ENCODE results near the gene SRGAP3.

SRGAP3 gene

DNA sequence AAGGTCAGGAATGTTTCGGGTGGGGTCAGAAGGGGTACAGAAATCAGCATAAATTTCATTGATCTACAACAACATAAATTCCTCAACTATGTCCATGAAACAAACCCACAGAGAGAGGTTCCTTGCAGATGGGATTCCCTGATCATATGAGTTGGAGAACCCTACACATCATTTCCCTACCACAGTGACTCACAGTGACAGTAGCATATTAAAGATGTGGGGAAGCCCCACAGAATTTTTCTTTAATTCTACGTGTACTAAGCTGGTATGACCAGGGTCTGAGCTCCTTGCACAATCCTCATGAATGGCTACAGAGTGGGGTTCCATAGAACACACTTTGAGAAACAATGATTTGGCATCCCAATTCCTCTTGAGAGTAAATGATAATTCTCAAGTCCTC is 169.3 kb downstream of the SRGAP3 start:
- no peak for TF ChIP-seq TCF12 (IDR thresholded peaks at IDR 0.05; ENCODE audit: low read depth)
- no peak for TF ChIP-seq FOXM1 (IDR thresholded peaks at IDR 0.05; ENCODE audit: borderline replicate concordance, low read depth)
- TF ChIP-seq, protein P1, sequence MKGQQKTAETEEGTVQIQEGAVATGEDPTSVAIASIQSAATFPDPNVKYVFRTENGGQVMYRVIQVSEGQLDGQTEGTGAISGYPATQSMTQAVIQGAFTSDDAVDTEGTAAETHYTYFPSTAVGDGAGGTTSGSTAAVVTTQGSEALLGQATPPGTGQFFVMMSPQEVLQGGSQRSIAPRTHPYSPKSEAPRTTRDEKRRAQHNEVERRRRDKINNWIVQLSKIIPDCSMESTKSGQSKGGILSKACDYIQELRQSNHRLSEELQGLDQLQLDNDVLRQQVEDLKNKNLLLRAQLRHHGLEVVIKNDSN (IDR thresholded peaks at IDR 0.05), result no peak
- TF ChIP-seq EP300 (IDR thresholded peaks at IDR 0.05; ENCODE audit: borderline replicate concordance), result no peak
- TF ChIP-seq EGR1 (IDR thresholded peaks at IDR 0.05), result no peak
- TF ChIP-seq RAD21 (IDR thresholded peaks at IDR 0.05; ENCODE audit: low read depth), result no peak
- no peak for TF ChIP-seq NFIC (IDR thresholded peaks at IDR 0.05)
- TF ChIP-seq, protein P2, sequence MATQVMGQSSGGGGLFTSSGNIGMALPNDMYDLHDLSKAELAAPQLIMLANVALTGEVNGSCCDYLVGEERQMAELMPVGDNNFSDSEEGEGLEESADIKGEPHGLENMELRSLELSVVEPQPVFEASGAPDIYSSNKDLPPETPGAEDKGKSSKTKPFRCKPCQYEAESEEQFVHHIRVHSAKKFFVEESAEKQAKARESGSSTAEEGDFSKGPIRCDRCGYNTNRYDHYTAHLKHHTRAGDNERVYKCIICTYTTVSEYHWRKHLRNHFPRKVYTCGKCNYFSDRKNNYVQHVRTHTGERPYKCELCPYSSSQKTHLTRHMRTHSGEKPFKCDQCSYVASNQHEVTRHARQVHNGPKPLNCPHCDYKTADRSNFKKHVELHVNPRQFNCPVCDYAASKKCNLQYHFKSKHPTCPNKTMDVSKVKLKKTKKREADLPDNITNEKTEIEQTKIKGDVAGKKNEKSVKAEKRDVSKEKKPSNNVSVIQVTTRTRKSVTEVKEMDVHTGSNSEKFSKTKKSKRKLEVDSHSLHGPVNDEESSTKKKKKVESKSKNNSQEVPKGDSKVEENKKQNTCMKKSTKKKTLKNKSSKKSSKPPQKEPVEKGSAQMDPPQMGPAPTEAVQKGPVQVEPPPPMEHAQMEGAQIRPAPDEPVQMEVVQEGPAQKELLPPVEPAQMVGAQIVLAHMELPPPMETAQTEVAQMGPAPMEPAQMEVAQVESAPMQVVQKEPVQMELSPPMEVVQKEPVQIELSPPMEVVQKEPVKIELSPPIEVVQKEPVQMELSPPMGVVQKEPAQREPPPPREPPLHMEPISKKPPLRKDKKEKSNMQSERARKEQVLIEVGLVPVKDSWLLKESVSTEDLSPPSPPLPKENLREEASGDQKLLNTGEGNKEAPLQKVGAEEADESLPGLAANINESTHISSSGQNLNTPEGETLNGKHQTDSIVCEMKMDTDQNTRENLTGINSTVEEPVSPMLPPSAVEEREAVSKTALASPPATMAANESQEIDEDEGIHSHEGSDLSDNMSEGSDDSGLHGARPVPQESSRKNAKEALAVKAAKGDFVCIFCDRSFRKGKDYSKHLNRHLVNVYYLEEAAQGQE (IDR thresholded peaks at IDR 0.05; ENCODE audit: low read depth), result no peak
- TF ChIP-seq CREB1 (IDR thresholded peaks at IDR 0.05; ENCODE audit: low read depth), result no peak

DNA sequence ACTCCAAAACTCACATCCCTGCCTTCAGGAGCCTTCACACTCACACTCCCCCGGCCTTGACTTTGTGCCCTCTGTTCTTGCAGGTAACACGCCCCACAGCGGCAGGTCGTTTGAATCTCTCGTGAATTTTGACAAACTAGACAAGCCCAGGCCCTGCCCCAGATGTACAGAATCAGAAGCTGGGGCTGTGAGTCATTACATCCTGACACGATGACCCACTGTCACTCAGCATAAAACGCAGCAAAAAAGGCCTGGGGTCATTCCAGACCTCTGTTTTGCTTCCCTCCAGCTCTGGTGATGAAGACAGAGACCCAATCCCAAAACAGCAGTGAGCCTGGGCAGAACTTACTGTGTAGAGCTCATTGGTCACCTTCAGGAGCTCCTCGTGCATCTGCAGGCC is 169.8 kb downstream of the SRGAP3 start:
- TF ChIP-seq, protein P1 (IDR thresholded peaks at IDR 0.05), result no peak
- TF ChIP-seq EP300 (IDR thresholded peaks at IDR 0.05; ENCODE audit: borderline replicate concordance) (no peak), TAF1 (IDR thresholded peaks at IDR 0.05; ENCODE audit: low read depth) (no peak), YY1 (IDR thresholded peaks at IDR 0.05; ENCODE audit: low read depth) (no peak), TEAD4 (IDR thresholded peaks at IDR 0.05) (no peak), EGR1 (IDR thresholded peaks at IDR 0.05) (no peak), FOXM1 (IDR thresholded peaks at IDR 0.05; ENCODE audit: borderline replicate concordance, low read depth) (no peak), CEBPB (IDR thresholded peaks at IDR 0.05) (no peak)
- TF ChIP-seq, protein P2 (IDR thresholded peaks at IDR 0.05; ENCODE audit: low read depth), result no peak

DNA sequence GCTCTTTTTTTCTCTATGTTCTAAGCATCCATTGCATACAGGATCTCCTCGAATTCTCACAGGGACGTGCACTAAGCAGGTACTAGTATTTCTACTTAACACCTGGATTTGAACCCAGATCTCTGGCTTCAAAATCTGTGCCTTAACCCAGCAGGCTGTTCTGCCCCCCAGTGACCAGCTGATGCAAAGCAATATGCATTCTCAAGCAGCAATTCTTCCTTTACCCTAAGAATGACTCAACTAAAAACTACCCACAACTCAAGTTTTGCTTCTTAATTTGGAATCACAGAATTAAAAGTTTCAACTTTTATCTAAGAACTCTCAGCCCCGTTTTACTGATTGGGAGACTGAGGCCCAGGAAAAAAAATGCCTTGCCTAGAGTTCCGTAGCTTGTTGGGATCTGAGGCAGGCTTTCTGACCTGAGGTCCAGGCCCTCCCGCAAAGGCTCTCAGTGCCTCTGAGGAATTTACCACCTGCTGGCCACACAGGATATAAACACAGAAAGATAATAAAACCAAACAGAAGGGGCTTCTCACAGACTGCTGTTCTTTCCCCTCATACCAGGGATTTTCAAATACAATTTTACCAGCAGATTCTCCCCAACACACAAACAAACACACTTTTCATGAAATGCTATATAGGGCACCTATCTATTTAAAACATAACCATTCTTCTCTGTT is 170.7 kb downstream of the SRGAP3 start:
- TF ChIP-seq, protein P3, sequence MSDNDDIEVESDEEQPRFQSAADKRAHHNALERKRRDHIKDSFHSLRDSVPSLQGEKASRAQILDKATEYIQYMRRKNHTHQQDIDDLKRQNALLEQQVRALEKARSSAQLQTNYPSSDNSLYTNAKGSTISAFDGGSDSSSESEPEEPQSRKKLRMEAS (IDR thresholded peaks at IDR 0.05), result no peak
- TF ChIP-seq, protein P2 (IDR thresholded peaks at IDR 0.05; ENCODE audit: low read depth), result no peak
- TF ChIP-seq ZBTB7A (IDR thresholded peaks at IDR 0.05; ENCODE audit: low read depth), result no peak
- no peak for TF ChIP-seq YY1 (IDR thresholded peaks at IDR 0.05; ENCODE audit: low read depth)

DNA sequence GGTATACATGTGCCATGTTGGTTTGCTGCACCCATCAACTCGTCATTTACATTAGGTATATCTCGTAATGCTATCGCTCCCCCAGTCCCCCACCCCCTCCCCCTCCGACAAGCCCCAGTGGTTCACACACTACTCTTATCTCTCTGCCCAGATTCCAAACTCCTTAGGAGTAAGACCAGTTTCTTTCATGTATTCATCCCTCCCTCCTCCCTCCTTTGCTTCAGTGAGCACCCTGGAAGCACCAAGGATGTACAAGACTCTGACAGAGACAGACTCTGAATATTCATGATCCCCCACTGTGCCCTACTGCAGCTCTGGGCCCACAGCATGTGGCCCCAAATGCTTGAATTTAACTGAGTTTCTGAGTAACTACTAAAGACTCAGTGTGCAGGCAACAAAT is 172.4 kb downstream of the SRGAP3 start:
- TF ChIP-seq, protein P3 (IDR thresholded peaks at IDR 0.05), result no peak
- TF ChIP-seq TEAD4 (IDR thresholded peaks at IDR 0.05), result no peak
- no peak for TF ChIP-seq CREB1 (IDR thresholded peaks at IDR 0.05; ENCODE audit: low read depth)
- no peak for TF ChIP-seq EGR1 (IDR thresholded peaks at IDR 0.05)
- no peak for TF ChIP-seq TAF1 (IDR thresholded peaks at IDR 0.05; ENCODE audit: low read depth)
- no peak for TF ChIP-seq CEBPB (IDR thresholded peaks at IDR 0.05)
- TF ChIP-seq, protein P2 (IDR thresholded peaks at IDR 0.05; ENCODE audit: low read depth), result no peak
- TF ChIP-seq NFIC (IDR thresholded peaks at IDR 0.05), result no peak
- TF ChIP-seq, protein P1 (IDR thresholded peaks at IDR 0.05), result no peak
- no peak for TF ChIP-seq TCF12 (IDR thresholded peaks at IDR 0.05; ENCODE audit: low read depth)
- TF ChIP-seq ZBTB7A (IDR thresholded peaks at IDR 0.05; ENCODE audit: low read depth), result no peak
- TF ChIP-seq FOXM1 (IDR thresholded peaks at IDR 0.05; ENCODE audit: borderline replicate concordance, low read depth), result no peak
- TF ChIP-seq YY1 (IDR thresholded peaks at IDR 0.05; ENCODE audit: low read depth), result no peak
- TF ChIP-seq EP300 (IDR thresholded peaks at IDR 0.05; ENCODE audit: borderline replicate concordance), result no peak
- no peak for TF ChIP-seq RAD21 (IDR thresholded peaks at IDR 0.05; ENCODE audit: low read depth)
